Astrocyte (in vitro differentiated cells and primary cell): Measurements from ENCODE around the gene OPN1SW. TPM values are rescaled to one million over a fixed set of nuclear protein-coding genes. Genes with fewer than 3 reads are reported as not detected.

ENCODE experiments used
- DNase-seq: peaks from one replicate; pipeline ENCODE4 v3.0.0-alpha.2; 2010; ENCODE audit warnings: low read depth
- FAIRE-seq: peaks from 2 replicates; lab custom pipeline; 2011; peaks lifted over from hg19 to GRCh38; lab: Jason Lieb, UNC
- H2AFZ ChIP-seq: 2 replicates; pipeline ENCODE4 v1.6.0; 2012; ENCODE audit warnings: low read depth, low read length, inconsistent platforms
- H3K27ac ChIP-seq: 2 replicates; pipeline ENCODE4 v1.5.1; 2011; ENCODE audit warnings: low read depth, low read length, inconsistent platforms
- H3K27me3 ChIP-seq: 2 replicates; pipeline ENCODE4 v1.6.0; 2011; ENCODE audit warnings: low read length, inconsistent platforms; ENCODE audit not compliant: insufficient read depth
- H3K36me3 ChIP-seq: 2 replicates; pipeline ENCODE4 v1.5.1; 2011; ENCODE audit warnings: low read length, inconsistent platforms; ENCODE audit not compliant: insufficient read depth
- H3K4me1 ChIP-seq: 2 replicates; pipeline ENCODE4 v1.5.1; 2011; ENCODE audit warnings: low read length, inconsistent platforms; ENCODE audit not compliant: insufficient read depth
- H3K4me2 ChIP-seq: 2 replicates; pipeline ENCODE4 v1.6.0; 2012; ENCODE audit warnings: low read length, inconsistent platforms
- H3K4me3 ChIP-seq: 2 replicates; pipeline ENCODE4 v1.5.1; 2011; ENCODE audit warnings: low read depth, mild to moderate bottlenecking, low read length, inconsistent platforms; ENCODE audit not compliant: insufficient read depth
- H3K79me2 ChIP-seq: 2 replicates; pipeline ENCODE4 v1.6.0; 2012; ENCODE audit warnings: mild to moderate bottlenecking, low read length, inconsistent platforms; ENCODE audit not compliant: insufficient read depth
- H3K9ac ChIP-seq: 2 replicates; pipeline ENCODE4 v1.6.0; 2012; ENCODE audit warnings: mild to moderate bottlenecking, low read length, inconsistent platforms
- H3K9me3 ChIP-seq: 2 replicates; pipeline ENCODE4 v1.5.1; 2012; ENCODE audit warnings: low read depth, mild to moderate bottlenecking, low read length, inconsistent platforms; ENCODE audit not compliant: insufficient read depth
- H4K20me1 ChIP-seq: 2 replicates; pipeline ENCODE4 v1.6.0; 2012; ENCODE audit warnings: low read length, inconsistent platforms; ENCODE audit not compliant: insufficient read depth
- H3K27ac Mint-ChIP-seq: one replicate; pipeline ENCODE4 v1.8.0; 2021; ENCODE audit warnings: mild to moderate bottlenecking, mixed read lengths; ENCODE audit not compliant: unreplicated experiment
- H3K27me3 Mint-ChIP-seq: one replicate; pipeline ENCODE4 v1.8.0; 2021; ENCODE audit warnings: low read depth, mixed read lengths; ENCODE audit not compliant: unreplicated experiment
- H3K36me3 Mint-ChIP-seq: one replicate; pipeline ENCODE4 v1.8.0; 2021; ENCODE audit warnings: low read depth, mixed read lengths; ENCODE audit not compliant: unreplicated experiment
- H3K4me1 Mint-ChIP-seq: one replicate; pipeline ENCODE4 v1.8.0; 2021; ENCODE audit warnings: low read depth, mixed read lengths; ENCODE audit not compliant: unreplicated experiment
- H3K4me3 Mint-ChIP-seq: one replicate; pipeline ENCODE4 v1.8.0; 2021; ENCODE audit warnings: mild to moderate bottlenecking, moderate library complexity, mixed read lengths; ENCODE audit not compliant: unreplicated experiment
- H3K9me3 Mint-ChIP-seq: one replicate; pipeline ENCODE4 v1.8.0; 2021; ENCODE audit warnings: mild to moderate bottlenecking, mixed read lengths; ENCODE audit not compliant: unreplicated experiment
- CTCF ChIP-seq: IDR thresholded peaks from 2 replicates; pipeline ENCODE4 v1.5.1; 2011; ENCODE audit warnings: low read depth, mild to moderate bottlenecking, inconsistent platforms, low read length, moderate library complexity; ENCODE audit not compliant: insufficient read depth
- EZH2 ChIP-seq: IDR thresholded peaks from 2 replicates; pipeline ENCODE4 v1.6.1; 2012; ENCODE audit warnings: mild to moderate bottlenecking, low read length, inconsistent platforms; ENCODE audit not compliant: insufficient read depth
- total RNA-seq: library from RNA; stranded (reverse); gene quantifications from 2 replicates; pipeline ENCODE4 v1.2.1, GENCODE V29; 2021

Gene OPN1SW
- total RNA-seq, 1 donor from 2014 or later = not detected

GRCh38 chr7:128758553-128758952, 17.0 kb downstream of the OPN1SW start:
- Histone ChIP-seq H3K9me3 (no peaks in the 10 kb centered on the region), H4K20me1 (peaks cover 87% of the 10 kb centered on the region), H3K4me1 (peaks cover 24% of the 10 kb centered on the region), H3K9ac (no peak overlapping the region), H3K4me2 (no peak overlapping the region), H3K27me3 (no peaks in the 10 kb centered on the region), H3K4me3 (no peak overlapping the region), H3K36me3 (peaks cover 69% of the 10 kb centered on the region), H3K79me2 (peaks cover 90% of the 10 kb centered on the region), H2AFZ (no peak overlapping the region), H3K27ac (no peak overlapping the region)
- no peaks in the 10 kb centered on the region for H3K27me3 Mint-ChIP-seq
- no peaks in the 10 kb centered on the region for H3K9me3 Mint-ChIP-seq
- H3K27ac Mint-ChIP-seq = no peak overlapping the region
- peaks cover 24% of the 10 kb centered on the region for H3K4me1 Mint-ChIP-seq
- no peak for FAIRE-seq
- DNase-seq = no peak
- H3K36me3 Mint-ChIP-seq = peaks cover 19% of the 10 kb centered on the region
- no peak overlapping the region for H3K4me3 Mint-ChIP-seq
- TF ChIP-seq EZH2 (no peak), CTCF (no peak)

- H3K27me3 ChIP-seq = no peaks in the 10 kb centered on the region
- DNase-seq = no peak
- H3K36me3 Mint-ChIP-seq = peaks cover 23% of the 10 kb centered on the region
- peaks cover 93% of the 10 kb centered on the region for H3K79me2 ChIP-seq
- no peaks in the 10 kb centered on the region for H3K9me3 Mint-ChIP-seq
- H3K4me1 Mint-ChIP-seq = peaks cover 24% of the 10 kb centered on the region
- peaks cover 74% of the 10 kb centered on the region for H3K36me3 ChIP-seq
- no peak for FAIRE-seq
- no peaks in the 10 kb centered on the region for H3K9me3 ChIP-seq
- H3K4me2 ChIP-seq = no peak overlapping the region
- no peaks in the 10 kb centered on the region for H3K27me3 Mint-ChIP-seq
- H2AFZ ChIP-seq = no peak overlapping the region
- peak overlapping the region; percentile 2 for H3K4me3 Mint-ChIP-seq
- TF ChIP-seq CTCF = no peak
- TF ChIP-seq EZH2 = no peak
- H3K27ac Mint-ChIP-seq = peak overlapping the region; percentile 41
- H3K9ac ChIP-seq = no peak overlapping the region
- no peak overlapping the region for H3K4me3 ChIP-seq
- H4K20me1 ChIP-seq = peaks cover 93% of the 10 kb centered on the region
- H3K4me1 ChIP-seq = peaks cover 24% of the 10 kb centered on the region
- H3K27ac ChIP-seq = peak overlapping the region; percentile 85
These were observed 18.4 kb downstream of the OPN1SW start for GRCh38 chr7:128757203-128757602.

GRCh38 chr7:128755819-128756476, 19.6 kb downstream of the OPN1SW start:
- no peaks in the 10 kb centered on the region for H3K9me3 ChIP-seq
- H3K79me2 ChIP-seq = peaks cover 94% of the 10 kb centered on the region
- peak overlapping the region; percentile 85 for H3K27ac ChIP-seq
- TF ChIP-seq CTCF (no peak), EZH2 (no peak)
- Mint-ChIP-seq H3K27me3 (no peaks in the 10 kb centered on the region), H3K36me3 (peaks cover 23% of the 10 kb centered on the region), H3K9me3 (no peaks in the 10 kb centered on the region), H3K4me3 (no peak overlapping the region), H3K27ac (peak overlapping the region; percentile 93), H3K4me1 (peaks cover 24% of the 10 kb centered on the region)
- H3K9ac ChIP-seq = peak overlapping the region; percentile 62
- peaks cover 71% of the 10 kb centered on the region for H3K36me3 ChIP-seq
- peaks cover 92% of the 10 kb centered on the region for H4K20me1 ChIP-seq
- H3K4me3 ChIP-seq = no peak overlapping the region
- H3K27me3 ChIP-seq = no peaks in the 10 kb centered on the region
- DNase-seq = peak; percentile 91
- peak; percentile 73 for FAIRE-seq
- H3K4me2 ChIP-seq = peak overlapping the region; percentile 49
- H3K4me1 ChIP-seq = peaks cover 24% of the 10 kb centered on the region
- H2AFZ ChIP-seq = no peak overlapping the region
